NOMO-1 (cell line): ENCODE data around the gene SDCCAG8.

Experiments used
- DNase-seq, 2 experiments: peaks; one replicate each; lab custom pipeline; 2025; ENCODE audit not compliant: unreplicated experiment in 2 of 2; lab: John Stamatoyannopoulos, UW

Gene SDCCAG8

GRCh38 chr1:243474906-243475305 is 219.1 kb downstream of the SDCCAG8 start:
- DNase-seq: no peak

GRCh38 chr1:243475966-243476365 is 220.1 kb downstream of the SDCCAG8 start:
- DNase-seq: peak in 1 of 2 experiments; percentile 1

- DNase-seq: peak; percentile 67 to 91
Measured at GRCh38 chr1:243477731-243478290, 222.0 kb downstream of the SDCCAG8 start.

GRCh38 chr1:243481101-243481500 is 225.3 kb downstream of the SDCCAG8 start:
- DNase-seq: no peak

GRCh38 chr1:243482141-243483022 is 226.5 kb downstream of the SDCCAG8 start:
- DNase-seq: no peak

- no peak for DNase-seq
Measured at GRCh38 chr1:243483071-243483771, 227.4 kb downstream of the SDCCAG8 start.

- no peak for DNase-seq
Measured at GRCh38 chr1:243483952-243484351, 228.1 kb downstream of the SDCCAG8 start.

GRCh38 chr1:243487036-243487648 is 231.3 kb downstream of the SDCCAG8 start:
- no peak for DNase-seq

GRCh38 chr1:243487649-243488227 is 231.9 kb downstream of the SDCCAG8 start:
- no peak for DNase-seq

GRCh38 chr1:243488459-243489157 is 232.8 kb downstream of the SDCCAG8 start:
- DNase-seq: no peak

- DNase-seq: no peak
Measured at GRCh38 chr1:243489158-243489527, 233.3 kb downstream of the SDCCAG8 start.

- DNase-seq: no peak
Measured at GRCh38 chr1:243489681-243490546, 234.1 kb downstream of the SDCCAG8 start.

GRCh38 chr1:243490748-243491686 is 235.2 kb downstream of the SDCCAG8 start:
- DNase-seq: peak in 1 of 2 experiments; percentile 9

GRCh38 chr1:243493156-243494129 is 237.6 kb downstream of the SDCCAG8 start:
- DNase-seq: no peak

GRCh38 chr1:243494741-243495431 is 239.0 kb downstream of the SDCCAG8 start:
- DNase-seq: no peak

- peak; percentile 81 to 90 for DNase-seq
Measured at GRCh38 chr1:243495442-243496186, 239.8 kb downstream of the SDCCAG8 start.
